GM18909 (cell line): ENCODE measurements around the gene HECW1.
"Not testable (repeated sequence)": the region's sequence is repeated elsewhere in the genome, so short reads cannot be mapped to it uniquely, and the experiment has no call there.

Source experiments
- ATAC-seq: cut with Tn5 transposase; IDR thresholded peaks from one replicate; pipeline ENCODE4 v1.9.1; 2021; ENCODE audit warnings: mild to moderate bottlenecking; ENCODE audit not compliant: unreplicated experiment, poor library complexity

The HECW1 gene

DNA sequence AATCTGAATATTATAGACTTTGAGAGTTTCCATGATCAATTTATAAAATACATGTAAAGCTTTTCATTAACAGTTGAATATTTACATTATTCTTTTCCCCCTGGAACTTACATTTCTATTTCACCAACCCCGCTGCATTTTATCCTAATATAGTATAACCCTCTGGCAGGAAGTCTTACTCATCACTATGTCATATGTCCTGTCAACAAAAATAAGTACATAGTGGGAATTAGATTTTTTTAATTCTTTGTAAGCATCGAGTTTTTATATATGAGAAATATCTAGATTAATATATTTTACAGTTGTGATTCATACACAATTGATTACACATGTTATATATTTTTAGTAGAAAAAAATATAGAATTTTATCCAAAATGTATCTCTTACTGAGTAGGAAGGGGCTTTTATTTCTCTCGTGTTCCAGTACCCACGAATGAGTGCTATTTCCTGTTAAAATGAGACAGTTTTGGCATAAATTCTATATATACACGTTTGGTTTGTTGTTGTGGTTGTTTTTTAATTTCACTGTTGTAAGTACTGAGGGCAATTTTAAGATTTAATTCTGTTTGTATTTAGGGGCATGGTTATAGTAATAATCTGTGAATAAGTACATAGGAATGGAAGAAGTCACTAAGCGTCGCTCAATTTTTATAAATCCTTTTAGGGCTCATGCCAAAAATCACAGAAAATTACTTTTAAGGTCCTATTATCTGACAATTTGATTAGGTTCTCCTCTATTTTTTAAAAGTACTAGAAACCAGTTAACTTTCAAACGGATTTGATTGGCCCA, 87.1 kb downstream of the HECW1 start:
- no peak for ATAC-seq

GRCh38 chr7:43201912-43202311, 89.5 kb downstream of the HECW1 start:
- ATAC-seq = no peak

DNA sequence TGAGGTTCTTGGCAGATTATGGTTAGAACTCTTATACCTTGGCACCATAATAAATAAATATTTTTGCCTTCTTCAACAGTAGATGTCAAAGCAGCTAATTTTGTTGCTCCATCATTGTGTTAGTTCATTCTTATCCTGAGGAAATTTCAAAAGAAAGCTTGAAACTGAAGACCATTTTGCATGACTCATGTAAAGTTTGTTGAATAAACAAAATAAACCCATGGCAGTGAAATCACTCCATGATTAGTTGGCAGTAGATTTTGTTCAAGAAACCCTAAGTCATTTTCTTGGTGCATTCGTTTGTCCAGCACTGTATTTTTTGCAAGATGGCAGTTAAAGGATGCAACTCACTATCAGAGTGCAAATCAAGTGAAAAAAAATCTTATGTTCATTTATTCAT, 91.6 kb downstream of the HECW1 start:
- no peak for ATAC-seq

GRCh38 chr7:43205171-43205795, 92.8 kb downstream of the HECW1 start:
- no peak for ATAC-seq

DNA sequence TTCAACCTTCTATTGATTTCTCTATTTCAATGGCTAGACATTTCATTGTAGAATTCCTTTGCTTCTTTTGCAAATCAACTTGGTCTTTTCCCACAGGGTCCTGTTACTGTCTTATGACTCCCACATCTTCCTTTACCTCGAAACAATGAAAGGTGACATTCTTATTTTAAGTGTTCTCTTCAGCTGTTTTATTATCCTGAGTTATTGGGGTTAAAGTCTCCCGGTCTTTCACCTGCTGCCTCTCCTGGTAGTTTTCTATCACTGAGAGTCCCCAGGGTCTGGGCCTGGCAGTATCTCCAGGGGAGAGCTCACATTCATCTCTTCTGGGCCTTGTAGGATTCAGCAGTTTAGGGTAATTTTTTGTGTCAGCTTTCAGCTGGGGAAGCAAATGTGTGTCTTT, 95.8 kb downstream of the HECW1 start:
- no peak for ATAC-seq

GRCh38 chr7:43210539-43210938, 98.1 kb downstream of the HECW1 start:
- ATAC-seq = not testable (repeated sequence)

DNA sequence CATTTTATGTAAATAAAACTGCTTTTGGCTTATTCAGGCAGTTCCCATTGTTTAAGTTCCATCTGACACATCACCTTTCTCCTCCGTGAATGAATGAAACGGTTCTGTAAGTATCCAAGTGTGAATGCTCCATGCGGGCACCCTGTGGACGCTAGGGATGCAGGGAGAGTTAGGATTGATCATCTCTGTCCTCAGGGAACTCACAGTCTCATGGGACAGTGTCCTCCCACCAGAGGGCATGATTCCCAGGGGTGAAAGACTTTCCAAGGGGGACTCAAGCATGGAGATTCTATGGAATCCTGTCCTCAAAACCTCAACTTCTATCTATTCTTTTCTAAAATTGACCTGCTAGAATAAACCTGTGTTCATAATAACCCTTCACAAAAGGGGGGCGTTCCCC, 98.8 kb downstream of the HECW1 start:
- no peak for ATAC-seq

GRCh38 chr7:43211693-43212092, 99.2 kb downstream of the HECW1 start:
- no peak for ATAC-seq

- ATAC-seq = no peak
Measured at GRCh38 chr7:43212921-43213320, 100.5 kb downstream of the HECW1 start.

- ATAC-seq = no peak
Measured at GRCh38 chr7:43215061-43215460, 102.6 kb downstream of the HECW1 start.

GRCh38 chr7:43217055-43217454, 104.6 kb downstream of the HECW1 start:
- no peak for ATAC-seq

- not testable (repeated sequence) for ATAC-seq
Measured at GRCh38 chr7:43218901-43219300, 106.5 kb downstream of the HECW1 start.

- no peak for ATAC-seq
Measured at GRCh38 chr7:43220250-43220649, 107.8 kb downstream of the HECW1 start.

DNA sequence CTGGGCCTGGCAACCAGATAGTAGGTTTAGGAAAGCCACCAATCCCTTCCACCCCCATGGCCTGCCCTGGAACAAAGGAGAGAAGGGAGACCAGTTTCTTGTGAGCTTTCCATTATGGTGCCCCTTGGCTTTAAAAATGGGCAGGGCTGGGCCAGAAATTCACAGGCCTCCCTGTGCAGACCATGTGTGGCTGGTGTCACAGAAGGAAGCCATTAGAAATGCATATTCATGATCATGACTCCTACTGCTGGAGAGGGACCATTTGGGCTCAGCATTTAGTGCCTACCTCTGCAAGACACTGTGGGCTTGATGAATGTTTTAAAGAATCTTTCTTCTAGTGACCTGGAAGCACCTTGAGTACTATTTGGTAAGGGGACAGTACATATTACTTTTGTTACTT, 108.3 kb downstream of the HECW1 start:
- no peak for ATAC-seq

DNA sequence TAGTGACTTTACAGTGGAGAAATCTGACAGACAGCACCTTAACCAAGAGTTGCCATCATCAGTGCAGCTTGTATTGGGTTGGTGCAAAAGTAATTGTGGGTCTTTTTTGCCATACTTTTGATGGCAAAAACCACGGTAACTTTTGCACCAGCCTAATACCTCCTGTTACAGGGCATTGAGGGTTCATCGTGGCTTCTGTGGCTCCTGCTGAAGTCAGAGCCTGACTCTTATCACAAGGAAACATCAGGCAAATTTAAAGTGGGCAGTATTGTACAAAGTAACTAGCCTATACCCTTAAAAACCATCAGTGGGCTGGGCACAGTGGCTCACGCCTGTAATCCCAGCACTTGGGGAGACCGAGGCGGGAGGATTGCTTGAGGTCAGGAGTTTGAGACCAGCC, 117.4 kb downstream of the HECW1 start:
- no peak for ATAC-seq

DNA sequence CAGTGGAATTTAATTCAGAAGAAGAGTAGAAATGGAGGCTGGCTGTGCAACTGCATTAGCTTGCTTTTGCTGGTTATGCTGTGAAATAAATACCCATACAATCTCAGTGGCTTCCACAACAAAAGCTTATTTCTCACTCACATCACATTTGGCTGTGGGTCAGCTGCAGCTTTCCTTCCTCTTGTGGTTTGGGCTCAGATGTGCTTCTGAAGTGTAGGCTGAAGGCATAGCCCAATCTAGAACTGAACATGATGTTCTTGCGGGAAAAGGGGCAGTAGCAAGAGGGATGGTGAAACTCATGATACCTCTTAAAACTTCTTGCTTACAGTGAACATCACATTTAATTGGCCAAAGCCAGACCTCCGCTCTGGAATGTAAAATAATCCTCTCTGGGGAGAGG, 119.9 kb downstream of the HECW1 start:
- ATAC-seq = no peak

DNA sequence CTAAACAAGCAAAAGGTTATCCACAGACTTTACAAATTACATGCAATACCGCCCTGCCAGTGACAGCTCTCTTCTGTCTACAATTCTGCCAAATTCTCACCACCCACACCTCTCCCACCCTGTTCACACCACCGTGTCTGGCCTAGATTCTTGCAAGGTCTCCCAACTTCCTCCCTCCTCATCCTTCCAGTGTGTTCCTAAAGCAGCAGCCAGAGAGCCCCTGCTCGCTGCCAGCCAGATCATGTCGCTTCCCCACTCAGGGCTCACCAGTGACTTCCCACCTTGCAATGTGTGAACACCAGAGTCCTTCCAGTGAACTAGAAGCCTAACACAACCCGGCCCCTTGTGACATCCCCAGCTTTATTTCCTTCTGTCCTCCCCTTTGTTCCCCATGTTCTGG, 121.6 kb downstream of the HECW1 start:
- ATAC-seq = no peak

DNA sequence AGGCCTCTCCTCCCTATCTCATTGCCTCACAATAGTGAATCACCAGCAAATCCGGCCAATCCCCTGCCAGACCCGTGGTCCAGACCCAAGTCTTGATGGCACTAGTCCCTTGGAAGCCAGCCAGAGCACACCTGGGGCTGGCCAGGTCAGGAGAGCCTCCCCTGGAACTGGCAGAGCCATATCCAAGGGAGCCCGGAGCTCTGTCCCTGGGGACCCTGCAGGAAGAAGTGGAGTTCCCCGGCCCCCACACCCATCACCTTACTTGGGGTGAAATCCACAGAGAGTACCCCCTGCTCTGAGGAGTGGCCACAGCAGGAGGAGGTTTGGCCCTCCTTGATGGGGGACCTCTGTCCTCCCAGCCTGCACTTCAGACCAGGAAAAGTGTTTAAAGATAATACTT, 122.5 kb downstream of the HECW1 start:
- ATAC-seq = no peak

- ATAC-seq = no peak
Measured at GRCh38 chr7:43240565-43240964, 128.1 kb downstream of the HECW1 start.

DNA sequence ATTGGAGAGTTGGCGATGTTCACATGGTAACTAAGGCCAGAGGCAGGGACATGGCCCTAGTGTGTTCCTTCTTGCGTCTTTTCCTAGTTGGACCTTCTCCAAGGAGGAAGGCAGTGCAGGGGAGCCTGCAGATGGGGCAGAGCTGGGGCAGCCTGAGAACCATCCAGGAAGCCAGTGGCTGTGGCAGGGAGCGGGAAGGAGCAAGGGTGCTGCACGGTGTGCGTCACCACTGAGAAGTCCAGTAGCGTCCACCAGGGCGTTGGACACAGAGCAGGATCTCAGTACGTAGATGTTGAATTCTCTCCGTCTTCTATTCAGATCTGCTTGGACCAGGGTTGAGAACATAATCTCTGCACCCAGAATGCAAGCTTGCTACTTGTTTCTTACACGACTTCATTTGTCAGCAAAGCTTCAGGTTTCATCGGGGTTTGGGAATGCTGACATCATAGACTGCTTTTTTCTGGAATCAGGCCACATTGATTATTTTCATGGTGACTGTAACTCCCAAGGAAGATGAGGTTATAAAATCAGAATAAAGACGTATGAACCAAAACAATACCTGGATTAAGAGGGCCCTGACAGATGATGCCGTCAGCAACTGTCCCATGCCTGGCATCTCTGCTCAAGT, 130.3 kb downstream of the HECW1 start:
- ATAC-seq = no peak

- no peak for ATAC-seq
Measured at GRCh38 chr7:43244232-43244631, 131.8 kb downstream of the HECW1 start.

GRCh38 chr7:43244784-43245183, 132.3 kb downstream of the HECW1 start:
- no peak for ATAC-seq
